BLaER1 treated with 17β-estradiol and CSF1 and Interleukin-3, amounts not matched to agents 10 nM and 100 nM (cell line): ENCODE measurements around the gene OSTC.

Source experiments
- H3K27ac ChIP-seq, 11 experiments: shearing (Covaris generic); formaldehyde crosslinking; 2 replicates each; pipeline ENCODE4 v1.8.1; 2022
- H3K27me3 ChIP-seq, 11 experiments: shearing (Covaris generic); formaldehyde crosslinking; 2 replicates each; pipeline ENCODE4 v1.8.1; 2022
- H3K36me3 ChIP-seq, 11 experiments: shearing (Covaris generic); formaldehyde crosslinking; 2 replicates each; pipeline ENCODE4 v1.8.1; 2022
- H3K4me1 ChIP-seq, 10 experiments: shearing (Covaris generic); formaldehyde crosslinking; 2 replicates each; pipeline ENCODE4 v1.8.1; 2022
- H3K4me2 ChIP-seq, 11 experiments: shearing (Covaris generic); formaldehyde crosslinking; 2 replicates each; pipeline ENCODE4 v1.8.1; 2022
- H3K4me3 ChIP-seq, 10 experiments: shearing (Covaris generic); formaldehyde crosslinking; 2 replicates each; pipeline ENCODE4 v1.8.1; 2022
- H3K9ac ChIP-seq, 11 experiments: shearing (Covaris generic); formaldehyde crosslinking; 2 replicates each; pipeline ENCODE4 v1.8.1; 2022
- H3K9me3 ChIP-seq, 11 experiments: shearing (Covaris generic); formaldehyde crosslinking; replicated peaks in 1 of 11; 2 replicates each; pipeline ENCODE4 v1.8.1; 2022
- H4K20me1 ChIP-seq, 11 experiments: shearing (Covaris generic); formaldehyde crosslinking; 2 replicates each; pipeline ENCODE4 v1.8.1; 2022
- Cebpa-rat ChIP-seq, 11 experiments: shearing (Covaris generic); IDR thresholded peaks; 2 replicates each; pipeline ENCODE4 v1.8.1; 2022

The OSTC gene

DNA sequence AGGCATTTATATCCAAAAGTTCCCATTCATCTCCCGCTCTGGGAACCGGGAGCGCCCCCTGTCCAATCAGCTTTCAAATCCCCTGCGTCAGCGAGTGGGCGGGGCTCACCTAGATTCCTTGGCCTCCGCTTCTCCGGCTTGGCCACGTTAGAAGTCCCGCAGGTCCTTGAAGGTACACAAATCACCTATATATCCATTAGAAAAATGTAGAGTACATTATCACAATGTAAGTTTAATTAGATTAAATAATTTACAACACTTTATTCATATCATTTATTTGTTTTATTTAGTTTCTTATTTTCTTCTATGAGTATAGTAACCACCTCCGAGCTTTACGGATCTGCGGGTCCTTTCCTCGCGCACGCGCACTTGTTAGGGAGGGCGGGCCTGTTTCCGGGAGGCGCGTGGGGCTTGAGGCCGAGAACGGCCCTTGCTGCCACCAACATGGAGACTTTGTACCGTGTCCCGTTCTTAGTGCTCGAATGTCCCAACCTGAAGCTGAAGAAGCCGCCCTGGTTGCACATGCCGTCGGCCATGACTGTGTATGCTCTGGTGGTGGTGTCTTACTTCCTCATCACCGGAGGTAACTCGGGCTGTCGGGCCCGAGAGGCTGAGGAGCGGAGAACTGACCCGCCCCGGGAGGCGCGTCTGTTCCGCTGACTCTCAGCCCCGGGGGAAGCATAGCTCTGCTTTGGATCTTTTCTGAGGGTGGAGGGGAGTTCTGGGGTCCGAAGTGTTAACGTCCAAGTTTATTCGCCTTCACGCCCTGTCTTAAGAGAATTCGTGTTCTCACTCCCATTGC lies at the start of gene OSTC:
TSS of gene OSTC (plus strand) at position 388 of the 802 bp plus-strand sequence. CDS start at position 445, 57 bp downstream.
- no peaks in the 10 kb centered on the region for H3K27me3 ChIP-seq
- H3K4me2 ChIP-seq, result peak within 1 kb of the TSS; percentile 72 to 90 (median 83)
- H3K9me3 ChIP-seq, result no peaks in the 10 kb centered on the region
- peak within 1 kb of the TSS; percentile 81 to 97 (median 90) for H3K4me3 ChIP-seq
- peak within 1 kb of the TSS; percentile 88 to 96 (median 92) for H3K27ac ChIP-seq
- H4K20me1 ChIP-seq, result peaks cover 0 to 38% (median 13%) of the 10 kb centered on the region in 11 experiments; a peak in 11 of 22 replicates
- peaks cover 12 to 24% (median 16%) of the 10 kb centered on the region in 10 experiments; a peak in 18 of 20 replicates for H3K4me1 ChIP-seq
- H3K36me3 ChIP-seq, result peaks cover 9 to 31% (median 27%) of the 10 kb centered on the region in 11 experiments; a peak in 19 of 22 replicates
- TF ChIP-seq Cebpa-rat (IDR thresholded peaks at IDR 0.05), result no peak
- peak within 1 kb of the TSS; percentile 90 to 97 (median 95) for H3K9ac ChIP-seq

DNA sequence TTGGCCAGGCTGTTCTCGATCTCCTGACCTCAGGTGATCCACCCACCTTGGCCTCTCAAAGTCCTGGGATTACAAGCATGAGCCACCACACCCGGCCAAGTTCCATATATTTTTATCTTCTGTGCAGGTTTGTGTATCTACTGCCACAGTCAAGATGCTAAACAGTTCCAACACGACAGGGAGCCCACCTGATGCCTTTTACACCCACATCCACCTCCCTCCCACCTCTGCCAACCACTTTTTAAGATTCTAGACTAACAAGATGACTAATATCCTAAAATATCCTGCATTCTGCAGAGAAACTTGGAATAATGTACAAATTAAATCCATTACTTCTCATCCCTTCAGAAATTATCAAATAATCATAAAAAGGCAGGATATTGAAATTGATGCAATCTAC lies 49.3 kb upstream of the OSTC start:
- H3K4me1 ChIP-seq, result peaks cover 0 to 4% (median 0%) of the 10 kb centered on the region in 10 experiments; a peak in 1 of 20 replicates
- H3K36me3 ChIP-seq, result no peaks in the 10 kb centered on the region
- no peak overlapping the region for H3K4me2 ChIP-seq
- H3K9ac ChIP-seq, result no peak overlapping the region
- no peak for TF ChIP-seq Cebpa-rat (IDR thresholded peaks at IDR 0.05)
- H3K27ac ChIP-seq, result no peak overlapping the region
- no peaks in the 10 kb centered on the region for H3K27me3 ChIP-seq
- H3K9me3 ChIP-seq, result peaks cover 7 to 24% (median 13%) of the 10 kb centered on the region in 11 experiments; a peak in 20 of 22 replicates
- no peaks in the 10 kb centered on the region for H4K20me1 ChIP-seq
- no peak overlapping the region for H3K4me3 ChIP-seq

DNA sequence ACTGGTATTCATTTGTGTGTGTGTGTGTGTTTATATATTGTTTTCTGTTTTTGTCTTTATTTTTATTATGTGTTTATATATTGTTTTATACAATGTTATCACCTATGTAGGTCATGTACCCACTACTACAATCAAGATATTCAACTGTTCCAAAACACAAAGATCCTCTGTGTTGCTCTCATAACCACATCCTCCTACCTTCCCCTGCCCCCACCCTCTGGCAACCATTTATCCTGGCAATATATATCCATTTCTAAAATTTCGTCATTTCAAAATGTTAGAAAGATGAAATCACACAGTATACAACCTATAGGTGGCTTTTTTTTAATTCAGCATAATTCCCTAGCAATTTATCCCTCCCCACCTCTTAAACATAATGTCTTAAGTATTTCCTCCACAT lies 48.9 kb upstream of the OSTC start:
- Histone ChIP-seq H4K20me1 (no peaks in the 10 kb centered on the region), H3K4me2 (no peak overlapping the region), H3K9ac (no peak overlapping the region), H3K27ac (no peak overlapping the region), H3K4me3 (no peak overlapping the region), H3K9me3 (peaks cover 12 to 24% (median 16%) of the 10 kb centered on the region in 11 experiments), H3K36me3 (no peaks in the 10 kb centered on the region; a peak in 1 of 22 replicates), H3K4me1 (0 out of 20 replicates have a peak, but pooled peaks cover 0 to under 1% (median 0%) of the 10 kb centered on the region in 10 experiments), H3K27me3 (no peaks in the 10 kb centered on the region)
- TF ChIP-seq Cebpa-rat (IDR thresholded peaks at IDR 0.05), result no peak

DNA sequence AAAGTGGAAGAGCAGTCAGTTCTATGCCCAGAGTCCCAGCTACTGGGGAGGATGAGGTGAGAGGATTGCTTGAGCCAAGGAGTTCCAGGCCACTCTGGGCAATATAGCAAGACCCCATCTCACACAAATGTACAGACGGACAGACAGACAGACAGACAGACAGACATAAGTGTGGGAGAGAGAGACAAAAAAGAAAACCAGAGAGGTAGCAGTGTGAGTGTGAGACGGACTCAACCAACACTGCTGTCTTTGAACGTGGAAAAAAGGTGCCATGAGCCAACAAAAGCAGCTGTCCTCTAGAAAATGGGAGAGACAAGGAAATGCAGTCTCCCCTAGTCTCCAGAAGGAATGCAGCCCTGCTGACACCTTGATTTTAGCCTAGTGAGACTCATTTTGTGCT lies 48.2 kb upstream of the OSTC start:
- Histone ChIP-seq H3K9me3 (peaks cover 18 to 24% (median 19%) of the 10 kb centered on the region in 11 experiments), H3K27ac (no peak overlapping the region), H3K27me3 (no peaks in the 10 kb centered on the region), H3K4me1 (no peaks in the 10 kb centered on the region), H3K4me3 (no peak overlapping the region), H3K4me2 (no peak overlapping the region), H3K9ac (no peak overlapping the region), H3K36me3 (no peaks in the 10 kb centered on the region; a peak in 1 of 22 replicates), H4K20me1 (no peaks in the 10 kb centered on the region)
- no peak for TF ChIP-seq Cebpa-rat (IDR thresholded peaks at IDR 0.05)

DNA sequence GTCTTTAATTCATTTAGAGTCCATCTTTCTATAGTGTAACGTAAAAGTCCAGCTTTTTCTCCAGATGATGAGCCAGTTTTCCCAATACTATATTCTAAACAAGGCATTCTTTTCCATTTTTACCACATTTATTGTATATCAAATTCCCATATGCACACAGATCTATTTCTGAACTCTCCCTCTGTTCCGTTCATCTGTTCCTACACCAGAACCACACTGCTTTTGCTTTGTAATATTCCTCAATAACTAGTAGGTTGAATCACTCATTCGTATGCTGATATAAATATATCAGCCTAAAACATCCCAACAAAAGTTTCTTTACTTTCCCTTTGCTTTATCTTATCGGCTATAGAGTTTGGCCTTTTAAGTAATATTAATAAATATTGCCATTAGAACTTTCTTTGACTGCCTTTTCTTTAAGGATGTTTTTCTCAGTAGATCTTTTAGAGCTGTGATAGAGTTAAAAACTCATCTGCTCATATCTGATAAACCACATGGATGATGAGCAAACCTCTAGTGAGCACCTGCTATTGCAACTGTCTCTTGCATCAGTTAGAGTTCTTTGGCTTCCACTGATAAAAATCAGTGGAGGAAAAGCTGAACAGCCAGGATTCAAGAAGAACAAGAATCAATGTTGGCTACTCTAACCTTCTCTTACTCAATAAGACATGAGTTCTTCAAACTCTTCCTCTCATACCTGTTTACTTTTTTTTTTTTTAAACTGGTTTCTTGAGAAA lies 43.2 kb upstream of the OSTC start:
- H3K36me3 ChIP-seq, result no peaks in the 10 kb centered on the region; a peak in 1 of 22 replicates
- H3K9me3 ChIP-seq, result peaks cover 18 to 24% (median 20%) of the 10 kb centered on the region in 11 experiments
- H3K27me3 ChIP-seq, result no peaks in the 10 kb centered on the region
- no peaks in the 10 kb centered on the region for H4K20me1 ChIP-seq
- H3K4me1 ChIP-seq, result no peaks in the 10 kb centered on the region
- no peak for TF ChIP-seq Cebpa-rat (IDR thresholded peaks at IDR 0.05)
- H3K4me2 ChIP-seq, result no peak overlapping the region
- H3K9ac ChIP-seq, result no peak overlapping the region
- no peak overlapping the region for H3K27ac ChIP-seq
- no peak overlapping the region for H3K4me3 ChIP-seq

DNA sequence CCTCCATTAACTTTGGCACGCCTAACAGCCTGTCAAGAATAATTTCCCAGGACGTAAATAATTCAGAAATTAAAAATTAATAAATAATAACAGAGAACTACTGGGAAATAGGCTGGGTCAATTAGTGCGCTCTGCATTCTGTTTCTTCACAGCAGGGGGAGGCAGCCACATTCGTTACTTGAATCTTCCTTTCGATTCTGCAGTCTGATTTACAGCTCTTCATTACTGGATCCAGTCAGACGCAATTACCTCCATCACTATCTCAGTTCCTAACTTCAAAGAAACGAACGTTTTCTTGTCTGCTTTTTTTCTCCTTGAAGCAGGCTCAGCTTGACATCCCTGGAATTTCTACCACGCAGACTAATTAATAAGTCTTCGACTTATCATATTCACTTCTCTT lies 39.0 kb upstream of the OSTC start:
- Histone ChIP-seq H3K9me3 (peaks cover 19 to 30% (median 27%) of the 10 kb centered on the region in 11 experiments), H3K27ac (no peak overlapping the region), H3K27me3 (no peaks in the 10 kb centered on the region), H3K9ac (no peak overlapping the region), H3K36me3 (no peaks in the 10 kb centered on the region; a peak in 3 of 22 replicates), H3K4me1 (no peaks in the 10 kb centered on the region), H3K4me3 (no peak overlapping the region), H4K20me1 (no peaks in the 10 kb centered on the region), H3K4me2 (no peak overlapping the region)
- no peak for TF ChIP-seq Cebpa-rat (IDR thresholded peaks at IDR 0.05)

DNA sequence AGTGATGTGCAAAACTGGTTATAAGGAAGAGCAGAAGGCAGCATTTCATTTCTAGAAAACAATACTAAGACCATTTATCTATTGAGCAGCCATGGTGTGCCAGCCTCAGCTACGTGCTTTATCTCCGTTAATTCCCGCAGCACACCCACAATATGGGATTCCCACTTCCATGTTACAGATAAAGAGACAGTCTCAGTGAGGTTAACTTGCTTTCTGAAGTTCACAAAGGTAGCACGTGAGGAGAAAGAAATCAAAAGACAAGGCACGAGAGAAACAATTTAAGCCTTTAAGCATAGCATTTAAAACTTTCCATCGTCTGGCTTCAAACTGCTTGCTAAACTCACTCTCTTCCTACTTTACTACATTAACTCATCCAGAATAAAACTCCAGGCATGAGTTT lies 38.0 kb upstream of the OSTC start:
- Histone ChIP-seq H3K4me1 (no peaks in the 10 kb centered on the region), H4K20me1 (no peaks in the 10 kb centered on the region), H3K27me3 (no peaks in the 10 kb centered on the region), H3K36me3 (peaks cover 0 to 5% (median 0%) of the 10 kb centered on the region in 11 experiments; a peak in 3 of 22 replicates), H3K9me3 (peaks cover 20 to 31% (median 28%) of the 10 kb centered on the region in 11 experiments), H3K27ac (no peak overlapping the region), H3K9ac (no peak overlapping the region), H3K4me2 (no peak overlapping the region), H3K4me3 (no peak overlapping the region)
- TF ChIP-seq Cebpa-rat (IDR thresholded peaks at IDR 0.05), result no peak

DNA sequence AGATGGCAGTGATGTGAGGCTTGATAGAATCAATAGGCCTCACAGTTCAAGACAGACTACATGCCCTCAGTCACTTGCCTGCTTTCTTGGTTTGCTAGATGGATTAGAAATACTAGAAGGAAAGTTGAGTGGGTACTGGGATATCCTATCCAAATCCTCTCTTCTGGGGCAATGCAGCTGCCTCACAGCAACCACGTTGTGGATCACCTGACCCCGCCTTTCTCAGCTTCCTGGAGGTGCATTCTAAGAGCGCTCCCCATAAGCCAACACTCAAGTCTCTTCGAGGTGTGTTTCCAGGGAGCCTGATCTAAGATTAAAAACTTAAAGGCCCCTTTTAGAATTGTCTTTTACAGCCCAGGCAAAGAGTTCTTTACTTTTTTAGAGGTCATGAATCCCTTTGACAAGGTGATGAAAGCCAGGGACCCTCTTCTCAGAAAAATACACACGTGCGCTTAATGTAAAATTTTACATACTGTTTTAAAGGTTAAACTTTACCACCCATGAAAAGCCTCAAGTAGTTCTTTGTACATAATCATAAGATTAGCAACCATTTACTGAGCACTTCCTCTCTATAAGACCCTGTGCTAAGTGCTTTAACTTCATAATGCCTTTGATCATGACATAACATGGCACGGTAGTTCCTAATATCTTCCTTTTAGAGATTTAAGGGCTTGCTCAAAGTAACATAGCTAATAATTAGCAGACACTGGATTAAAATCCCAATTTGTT lies 30.9 kb upstream of the OSTC start:
- Histone ChIP-seq H3K36me3 (peaks cover 30 to 37% (median 35%) of the 10 kb centered on the region in 11 experiments), H3K4me2 (peak overlapping the region; percentile 49 to 84 (median 72)), H3K9me3 (peaks cover 20 to 31% (median 26%) of the 10 kb centered on the region in 11 experiments), H4K20me1 (peaks cover 26 to 36% (median 35%) of the 10 kb centered on the region in 11 experiments), H3K4me3 (peak overlapping the region; percentile 76 to 93 (median 86)), H3K27ac (peak overlapping the region in 10 of 11 experiments; percentile 13 to 95 (median 61); a peak in 16 of 22 replicates), H3K27me3 (no peaks in the 10 kb centered on the region), H3K9ac (peak overlapping the region in 10 of 11 experiments; percentile 40 to 96 (median 62); a peak in 13 of 22 replicates), H3K4me1 (peaks cover 36 to 46% (median 40%) of the 10 kb centered on the region in 10 experiments)
- no peak for TF ChIP-seq Cebpa-rat (IDR thresholded peaks at IDR 0.05)
